ENCODE measurements around the gene SLC30A4.
A peak's percentile ranks its signal among the peaks of the same experiment; 100 is the strongest.

The SLC30A4 gene

GRCh38 chr15:45449916-45450867 lies 72.4 kb downstream of the SLC30A4 start:
- no peak for DNase-seq

GRCh38 chr15:45449395-45449794 lies 73.2 kb downstream of the SLC30A4 start:
- DNase-seq = no peak

GRCh38 chr15:45448066-45448915 lies 74.3 kb downstream of the SLC30A4 start:
- DNase-seq = no peak

DNA sequence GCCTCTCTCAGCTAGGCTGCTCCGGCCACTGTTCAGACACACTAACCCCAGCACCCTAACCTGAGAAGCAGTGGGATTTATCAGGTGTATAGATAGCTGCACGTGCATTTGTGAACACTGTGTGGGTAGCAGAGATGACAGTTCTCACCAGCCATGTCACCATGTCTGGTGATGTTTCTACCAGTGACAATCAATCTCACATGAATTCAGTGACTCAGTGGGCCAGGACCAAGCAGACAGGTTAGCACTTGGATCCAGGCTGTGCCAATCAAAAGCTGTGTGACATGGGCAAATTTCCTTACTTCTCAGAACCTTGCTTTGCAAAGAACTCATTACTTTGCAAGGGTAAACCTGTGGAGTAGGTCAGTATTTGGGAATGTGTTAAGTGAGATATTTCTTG lies 78.9 kb downstream of the SLC30A4 start:
- no peak for DNase-seq

GRCh38 chr15:45442507-45443135 lies 79.9 kb downstream of the SLC30A4 start:
- DNase-seq = no peak

- no peak for DNase-seq
Measured at GRCh38 chr15:45441686-45442085, 80.9 kb downstream of the SLC30A4 start.

DNA sequence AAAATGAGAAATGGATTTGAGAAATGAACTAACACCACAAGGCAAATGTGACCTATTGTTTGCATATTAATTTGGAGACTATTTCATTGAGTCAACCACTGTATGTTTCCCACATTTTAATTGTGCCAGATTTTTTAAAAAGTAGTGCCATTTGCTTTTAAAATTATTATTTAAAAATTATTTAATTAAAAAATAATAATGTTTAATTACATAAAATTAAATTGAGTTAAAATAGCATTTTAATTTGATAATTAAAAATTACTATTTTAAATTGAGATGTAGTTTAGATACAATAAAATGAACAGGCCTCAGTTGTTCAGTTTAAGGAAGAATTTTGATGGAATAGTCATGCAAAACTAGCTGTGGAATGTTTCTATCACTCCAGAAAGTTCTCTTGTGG lies 81.5 kb downstream of the SLC30A4 start:
- no peak for DNase-seq

DNA sequence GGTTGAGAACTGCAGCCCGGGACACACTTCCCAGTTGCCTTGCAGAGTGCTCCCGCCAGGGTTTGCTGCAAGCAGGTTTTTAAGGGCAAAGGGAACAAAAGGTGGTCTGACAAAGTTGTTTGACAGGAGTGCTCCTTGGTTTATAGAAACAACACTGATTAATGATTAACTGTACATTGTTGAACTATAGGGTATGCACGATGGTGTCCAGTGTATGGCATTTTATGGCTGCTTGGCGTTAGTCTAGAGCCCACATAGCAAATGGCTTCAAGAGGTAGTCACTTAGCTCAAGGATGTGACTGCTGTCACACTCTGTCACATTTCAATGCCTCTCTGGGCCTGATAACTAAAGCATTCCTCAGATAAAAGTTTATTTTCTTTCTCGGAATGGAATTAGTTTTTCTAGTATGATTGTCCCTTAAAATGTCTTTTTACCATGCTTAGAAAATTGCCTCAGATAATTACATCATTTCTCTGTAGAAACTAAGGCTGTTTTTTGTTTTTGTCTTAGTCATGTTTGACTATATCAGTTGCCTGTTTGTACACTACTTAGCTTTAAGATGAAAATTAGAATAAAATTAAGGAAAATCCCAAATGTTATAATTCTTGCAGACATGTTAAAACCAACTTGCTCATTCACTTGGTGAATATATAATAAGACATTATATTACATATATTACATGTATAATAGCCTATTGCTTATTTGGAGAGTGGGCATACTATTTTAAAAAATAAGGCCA lies 82.9 kb downstream of the SLC30A4 start:
- no peak for DNase-seq

DNA sequence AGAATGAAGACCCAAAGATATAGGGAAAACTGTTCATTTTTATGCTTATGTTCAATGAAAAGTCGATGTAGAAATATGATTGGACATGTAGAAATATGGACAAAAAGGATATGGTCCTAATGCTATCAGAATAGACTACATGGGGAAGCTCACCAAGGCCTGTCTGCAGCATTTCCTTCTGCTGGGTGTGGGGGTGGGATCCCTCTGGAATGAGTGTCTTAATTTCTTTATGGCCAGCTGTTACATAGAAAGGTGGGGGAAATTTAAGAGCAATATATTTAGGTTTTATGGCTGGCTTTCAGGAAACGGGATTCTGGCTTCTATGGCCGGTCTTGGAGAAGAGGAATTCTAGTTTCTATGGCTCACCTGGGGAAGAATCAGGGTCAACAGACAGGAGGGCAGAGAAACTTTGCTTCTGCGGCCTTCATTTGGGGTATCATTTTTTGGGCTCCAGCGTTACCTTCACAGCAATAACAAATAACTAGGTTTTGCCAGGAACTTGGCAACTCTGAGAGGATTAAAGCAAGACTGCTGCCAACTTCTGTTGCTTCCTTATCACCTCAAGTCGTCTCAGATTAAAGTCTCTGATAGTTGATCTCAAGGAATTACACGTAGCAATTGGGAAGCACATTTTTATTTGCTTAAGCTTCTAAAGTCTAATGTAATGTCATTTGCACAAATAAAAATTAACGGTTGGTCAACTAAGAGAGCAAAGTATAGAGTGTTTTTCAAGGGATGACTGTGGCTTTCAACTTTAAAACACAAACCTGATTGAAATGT lies 87.2 kb downstream of the SLC30A4 start:
- no peak for DNase-seq

DNA sequence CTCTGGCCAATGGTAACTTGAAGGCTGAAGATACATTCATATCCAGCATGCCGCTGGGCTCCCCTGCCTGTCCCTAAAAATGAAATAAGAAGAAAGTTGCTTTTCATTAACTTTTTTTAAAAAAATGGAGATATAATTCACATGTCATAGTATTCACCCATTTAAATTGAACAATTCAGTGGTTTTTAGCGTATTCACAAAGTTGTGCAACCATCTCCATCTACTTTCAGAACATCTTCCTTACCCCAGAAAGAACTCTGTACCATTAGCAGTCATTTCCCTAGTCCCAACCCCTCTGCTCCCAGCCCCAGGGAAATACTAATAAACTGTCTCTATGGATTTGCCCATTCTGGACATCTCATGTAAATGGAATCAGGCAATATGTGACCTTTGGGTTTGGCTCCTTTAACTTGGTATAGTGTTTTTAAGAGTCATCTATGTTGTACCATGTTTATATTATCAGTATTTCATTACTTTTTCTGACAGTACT lies 88.4 kb downstream of the SLC30A4 start:
- no peak for DNase-seq

GRCh38 chr15:45431511-45431910 lies 91.0 kb downstream of the SLC30A4 start:
- DNase-seq = no peak

DNA sequence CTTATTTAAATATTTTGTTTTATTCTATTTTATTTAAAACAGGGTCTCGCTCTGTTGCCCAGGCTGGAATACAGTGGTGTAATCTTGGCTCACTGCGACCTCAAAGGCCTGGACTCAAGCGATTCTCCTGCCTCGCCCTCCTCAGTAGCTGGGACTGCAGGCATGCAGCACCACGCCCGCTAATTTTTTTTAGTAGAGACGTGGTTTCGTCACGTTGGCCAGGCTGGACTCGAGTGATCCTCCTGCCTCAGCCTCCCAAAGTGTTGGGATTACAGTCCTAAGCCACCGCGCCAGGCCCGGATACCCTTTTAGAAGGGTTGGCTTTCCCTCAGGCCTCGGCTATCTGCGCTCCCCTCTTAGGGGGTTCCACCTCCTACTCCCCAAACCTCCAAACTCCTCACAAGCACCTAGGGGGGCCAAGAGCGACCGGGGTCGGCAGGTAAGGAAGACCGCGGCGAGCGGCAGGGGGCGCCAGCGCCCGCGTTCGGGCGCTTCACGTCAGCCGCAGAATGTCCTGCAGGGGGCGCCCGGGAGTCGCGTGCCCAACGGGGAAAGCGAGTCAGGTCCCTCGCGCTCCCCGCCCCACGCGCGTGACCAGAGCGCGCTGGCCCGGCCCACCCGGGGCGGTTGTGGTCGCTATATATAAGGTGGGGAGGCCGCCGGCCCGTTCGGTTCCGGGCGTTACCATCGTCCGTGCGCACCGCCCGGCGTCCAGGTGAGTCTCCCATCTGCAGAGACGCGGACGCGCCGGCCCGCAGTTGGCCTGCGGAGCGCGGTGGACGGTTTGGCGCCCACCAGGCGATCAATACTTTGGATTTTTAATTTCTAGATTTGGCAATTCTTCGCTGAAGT lies 92.4 kb downstream of the SLC30A4 start:
- peak; percentile 18 to 26 for DNase-seq
